ENCODE measurements around the gene SH3RF1.
"Not testable (repeated sequence)": the region's sequence is repeated elsewhere in the genome, so short reads cannot be mapped to it uniquely, and the experiment has no call there.

The SH3RF1 gene

DNA sequence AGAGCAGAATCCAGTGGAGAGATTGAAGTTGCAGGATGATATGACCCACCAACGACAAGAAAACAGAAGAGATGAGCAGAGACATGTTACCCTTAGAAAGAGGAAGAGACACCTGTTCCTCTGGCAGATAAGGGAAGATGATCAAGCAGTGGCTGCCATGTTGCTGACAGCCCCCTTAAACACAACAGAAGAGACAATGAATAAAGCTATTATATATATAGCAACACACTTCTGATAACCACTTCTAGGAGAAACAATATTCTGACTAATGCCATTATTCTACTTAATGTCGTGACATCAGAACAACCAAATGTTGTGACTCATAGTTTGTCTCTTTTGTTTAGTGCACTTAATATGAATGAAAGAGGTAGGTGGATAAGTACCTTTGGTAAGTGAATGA lies 44.9 kb downstream of the SH3RF1 start:
- DNase-seq (ENCODE audit: low read depth) = no peak

DNA sequence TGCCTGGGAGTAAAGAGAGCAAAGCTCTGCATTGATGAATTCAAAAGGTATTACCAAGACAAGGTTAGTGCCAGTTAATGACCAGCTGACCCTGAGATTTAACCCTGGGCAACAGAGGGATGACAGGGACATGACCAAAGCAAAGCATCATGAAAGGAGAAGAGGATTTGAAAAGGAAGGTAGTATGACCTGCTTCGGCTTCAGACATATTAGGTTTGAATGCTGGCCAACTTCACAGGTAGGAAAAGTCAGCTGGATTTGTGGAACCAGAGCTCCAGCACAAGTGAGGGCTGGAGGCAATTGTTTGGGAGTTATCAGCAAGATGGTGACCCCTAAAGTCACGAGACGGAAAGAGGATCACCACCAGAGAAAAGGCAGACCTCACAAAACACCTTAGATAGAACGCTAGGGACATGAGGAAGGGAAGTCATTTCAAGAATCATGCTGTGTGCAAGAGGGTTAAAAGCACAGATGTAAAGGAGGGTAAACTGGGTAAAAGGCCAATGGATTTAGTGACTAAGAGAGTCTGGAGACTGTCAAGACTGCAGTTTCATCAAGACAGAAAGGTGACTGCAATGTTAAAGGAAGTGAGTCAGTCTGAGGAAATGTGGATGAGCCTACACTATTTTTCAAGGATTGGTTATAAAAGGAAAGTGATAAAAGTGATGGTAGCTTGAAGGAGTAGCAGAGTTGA lies 45.6 kb downstream of the SH3RF1 start:
- no peak for DNase-seq (ENCODE audit: low read depth)

DNA sequence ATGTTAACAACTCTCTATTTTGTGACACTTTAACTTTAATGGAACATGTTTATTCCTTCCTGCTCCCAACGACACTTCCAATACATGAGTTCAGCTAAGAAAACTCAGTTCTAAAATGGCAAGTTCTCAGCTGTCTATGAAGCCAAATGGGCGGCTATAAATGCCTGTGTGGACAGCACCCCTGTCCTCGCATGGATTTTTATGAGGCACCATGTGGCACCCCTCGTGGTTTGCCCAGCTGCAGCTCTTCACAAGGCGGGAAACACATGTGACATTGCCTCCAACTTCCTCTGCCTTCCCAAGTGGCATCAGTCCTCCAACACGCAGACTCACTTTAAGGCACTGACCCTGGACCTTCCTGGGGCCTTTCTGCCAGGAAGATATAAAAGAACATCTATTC lies 48.0 kb downstream of the SH3RF1 start:
- DNase-seq (ENCODE audit: low read depth) = no peak

DNA sequence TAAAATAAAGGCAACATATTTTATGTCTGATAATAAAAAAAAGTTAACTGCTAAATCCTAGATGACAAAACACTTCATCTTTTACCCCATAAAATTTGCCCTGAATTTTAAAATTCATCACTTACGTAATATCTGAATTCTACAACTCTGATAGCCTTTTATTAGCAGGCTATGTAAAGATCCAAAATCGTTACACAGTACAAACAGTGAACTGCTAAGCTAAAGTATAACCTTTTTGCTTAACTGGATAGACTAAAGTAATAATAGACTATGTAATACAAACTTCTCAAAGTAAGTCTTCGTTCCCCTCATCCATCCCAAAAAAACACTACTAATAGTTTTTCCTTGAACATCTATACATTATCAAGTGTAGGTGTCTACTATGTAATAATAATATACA lies 49.1 kb downstream of the SH3RF1 start:
- no peak for DNase-seq (ENCODE audit: low read depth)

DNA sequence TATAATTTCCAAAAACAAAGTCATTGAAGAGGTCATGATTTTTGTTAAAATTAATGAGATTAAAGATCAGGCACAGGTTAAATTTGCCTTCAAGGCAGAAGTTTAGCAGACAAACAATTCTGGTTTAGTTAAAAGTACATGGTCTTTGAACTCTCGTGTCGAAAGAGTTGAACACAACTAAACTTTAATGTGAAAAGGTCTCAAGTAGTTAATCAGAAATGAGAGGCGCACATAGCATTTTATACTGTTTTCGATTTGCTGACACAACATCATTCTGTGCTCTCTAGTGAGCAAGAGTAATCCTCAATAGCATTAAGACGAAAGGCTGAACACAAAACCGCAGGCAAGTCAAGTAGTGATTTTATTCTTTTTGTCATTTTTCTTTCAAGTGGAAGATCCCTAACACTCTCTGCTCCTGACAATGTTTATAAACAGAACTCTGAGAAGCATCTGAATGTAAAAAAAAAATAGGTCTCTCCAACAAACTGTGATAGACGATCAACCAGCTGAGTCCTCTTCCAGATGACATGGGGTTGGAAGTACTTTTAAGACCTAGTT lies 49.8 kb downstream of the SH3RF1 start:
- no peak for DNase-seq (ENCODE audit: low read depth)

DNA sequence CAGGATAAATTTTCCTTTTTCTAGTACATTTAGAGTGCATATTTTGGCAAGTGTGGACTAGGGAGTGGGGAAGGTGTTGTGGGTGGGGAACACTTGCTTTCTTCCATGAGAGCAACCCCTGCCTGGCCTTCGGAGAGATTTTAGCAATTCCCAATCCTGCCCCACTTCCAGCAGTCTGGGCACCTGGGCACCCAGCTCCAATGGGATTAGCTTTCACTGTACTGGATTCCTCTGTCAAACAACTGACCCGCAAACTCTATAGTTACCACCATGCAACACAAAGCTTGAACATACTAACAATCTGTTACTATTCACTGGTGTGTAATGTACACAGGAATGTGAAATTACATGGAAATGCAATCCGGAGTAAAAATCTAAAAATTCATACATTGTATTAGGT lies 50.3 kb downstream of the SH3RF1 start:
- no peak for DNase-seq (ENCODE audit: low read depth)

DNA sequence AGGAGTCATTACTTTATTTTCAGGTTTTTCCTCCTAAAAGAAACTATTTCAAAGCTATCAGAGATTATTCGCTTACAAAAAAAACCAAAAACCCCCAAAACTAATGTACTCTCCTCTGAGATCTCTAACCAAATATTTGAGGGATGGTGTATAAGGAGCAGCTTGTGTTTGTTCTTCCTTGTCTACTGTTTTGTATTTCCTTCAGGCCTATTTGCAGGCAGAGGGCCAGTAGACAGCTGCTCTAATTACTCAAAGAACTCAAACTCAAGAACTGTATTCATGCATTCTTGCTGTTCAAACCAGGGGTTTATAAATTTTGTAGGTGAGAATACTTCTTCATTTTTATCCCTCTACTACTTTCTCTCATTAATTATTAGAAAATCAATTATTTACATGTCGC lies 51.3 kb downstream of the SH3RF1 start:
- DNase-seq (ENCODE audit: low read depth) = no peak

DNA sequence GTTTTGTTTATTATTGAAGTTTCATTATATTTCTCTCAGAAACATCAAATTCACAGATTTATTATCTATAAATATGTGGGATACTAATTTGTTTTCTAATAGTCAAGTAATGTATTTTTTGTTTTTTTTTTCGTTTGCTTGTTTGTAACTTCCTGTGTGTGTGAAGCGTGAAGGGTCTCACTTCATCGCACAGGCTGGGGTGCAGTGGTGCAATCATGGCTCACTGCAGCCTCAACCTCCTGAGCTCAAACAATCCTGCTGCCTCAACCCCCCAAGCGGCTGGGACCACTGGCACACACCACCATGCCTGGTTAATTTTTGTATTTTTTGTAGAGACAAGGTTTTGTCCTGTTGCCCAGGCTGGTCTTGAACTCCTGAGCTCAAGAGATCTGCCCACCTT lies 55.1 kb downstream of the SH3RF1 start:
- DNase-seq (ENCODE audit: low read depth) = no peak

DNA sequence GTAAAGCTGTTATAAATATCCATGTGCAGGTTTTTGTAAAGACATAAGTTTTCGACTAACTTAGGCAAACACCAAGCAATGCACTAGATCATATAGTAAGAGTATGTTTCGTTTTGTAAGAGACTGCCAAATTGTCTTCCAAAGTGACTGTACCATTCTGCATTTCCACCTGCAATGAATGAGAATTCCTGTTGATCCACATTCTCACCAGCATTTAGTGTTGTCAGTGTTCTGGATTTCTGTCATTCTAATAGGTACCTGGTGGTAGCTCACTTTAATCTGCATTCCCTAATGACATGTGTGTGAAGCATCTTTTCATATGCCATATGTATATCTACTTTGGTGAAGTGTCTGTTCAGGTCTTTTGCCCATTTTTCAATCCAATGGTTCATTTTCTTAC lies 57.8 kb downstream of the SH3RF1 start:
- DNase-seq (ENCODE audit: low read depth) = no peak

DNA sequence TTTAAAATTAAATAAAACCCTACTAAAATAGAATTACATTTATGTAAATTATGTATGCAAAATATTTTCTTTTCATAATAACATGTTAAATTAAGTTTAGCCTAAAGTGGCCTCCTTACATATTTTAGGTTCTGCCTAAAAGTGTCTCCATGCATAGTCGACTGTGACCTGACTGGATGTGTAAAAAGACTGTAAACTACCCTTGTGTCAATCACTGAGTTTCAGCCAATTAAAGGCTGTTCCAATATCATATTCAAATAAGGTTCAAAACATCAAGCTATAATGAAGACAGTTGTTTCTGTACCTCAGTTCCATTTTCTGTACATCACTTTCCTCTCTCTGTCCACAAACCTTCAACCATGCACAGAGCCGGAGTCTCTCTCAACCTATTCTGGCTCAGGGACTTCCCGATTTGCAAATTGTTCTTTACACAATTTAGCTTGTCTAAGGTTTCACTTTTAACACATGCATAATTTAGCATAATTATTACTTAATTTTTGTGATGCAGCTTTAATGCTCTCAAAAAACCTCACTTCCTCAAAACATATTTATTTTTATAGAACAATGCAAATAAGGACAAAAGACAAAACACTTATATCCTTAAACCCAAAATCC lies 60.1 kb downstream of the SH3RF1 start:
- no peak for DNase-seq (ENCODE audit: low read depth)

DNA sequence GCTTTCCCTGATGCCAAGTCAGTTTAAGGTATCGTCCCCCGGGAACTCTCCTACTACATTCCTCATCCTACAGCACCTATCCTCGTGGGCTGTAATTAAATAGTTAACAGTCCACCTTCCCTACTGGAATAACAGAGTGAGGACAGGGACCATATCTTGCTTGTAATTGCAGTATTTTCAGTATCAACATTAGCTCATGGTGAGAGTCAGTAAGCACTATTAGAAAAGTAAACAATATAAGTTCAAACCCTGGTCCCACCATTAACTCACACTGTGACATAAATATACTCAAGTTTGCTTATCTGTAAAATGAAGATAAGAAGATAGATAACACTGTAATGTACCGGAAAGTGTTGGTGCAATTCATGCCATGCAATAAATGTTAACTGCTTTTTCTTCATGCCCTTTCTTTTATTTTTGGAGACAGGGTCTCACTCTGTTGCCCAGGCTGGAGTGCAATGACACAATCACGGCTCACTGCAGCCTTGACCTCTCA lies 61.3 kb downstream of the SH3RF1 start:
- DNase-seq (ENCODE audit: low read depth) = no peak

DNA sequence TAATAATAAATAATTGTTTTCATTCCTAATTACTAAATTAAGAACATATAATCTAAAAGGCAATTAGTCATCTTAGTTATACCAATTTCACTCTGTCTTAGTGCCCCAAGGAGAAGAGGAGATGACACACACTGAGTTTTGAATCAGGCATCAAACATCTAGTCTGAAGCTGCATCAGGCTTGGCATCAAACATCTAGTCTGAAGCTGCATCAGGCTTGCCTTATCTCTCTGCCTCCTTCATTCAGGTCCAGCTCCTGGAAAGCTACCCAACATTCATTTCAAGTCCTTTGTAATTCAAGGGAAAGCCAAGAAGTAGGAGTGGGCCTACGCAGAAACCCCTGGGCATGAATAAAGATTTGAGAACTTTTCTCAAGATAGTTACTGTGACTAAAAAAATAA lies 62.2 kb downstream of the SH3RF1 start:
- DNase-seq (ENCODE audit: low read depth) = no peak

DNA sequence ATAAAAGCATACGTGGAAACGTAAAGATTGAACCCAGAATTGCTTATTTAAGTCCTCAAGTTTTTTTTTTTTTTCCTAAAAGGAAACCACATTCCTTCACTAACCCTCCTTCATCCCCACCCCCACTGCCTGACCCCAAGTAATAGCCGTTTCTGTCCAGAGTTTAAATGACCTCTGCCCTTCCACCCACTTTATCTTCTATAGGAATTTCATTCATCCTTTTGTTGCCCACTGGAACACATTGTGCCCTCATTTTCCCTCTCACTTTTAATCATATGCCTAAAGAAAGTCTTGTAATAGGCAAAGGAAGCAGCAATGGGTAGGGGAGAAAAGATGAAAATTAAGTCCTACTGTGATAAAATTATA lies 62.7 kb downstream of the SH3RF1 start:
- no peak for DNase-seq (ENCODE audit: low read depth)

DNA sequence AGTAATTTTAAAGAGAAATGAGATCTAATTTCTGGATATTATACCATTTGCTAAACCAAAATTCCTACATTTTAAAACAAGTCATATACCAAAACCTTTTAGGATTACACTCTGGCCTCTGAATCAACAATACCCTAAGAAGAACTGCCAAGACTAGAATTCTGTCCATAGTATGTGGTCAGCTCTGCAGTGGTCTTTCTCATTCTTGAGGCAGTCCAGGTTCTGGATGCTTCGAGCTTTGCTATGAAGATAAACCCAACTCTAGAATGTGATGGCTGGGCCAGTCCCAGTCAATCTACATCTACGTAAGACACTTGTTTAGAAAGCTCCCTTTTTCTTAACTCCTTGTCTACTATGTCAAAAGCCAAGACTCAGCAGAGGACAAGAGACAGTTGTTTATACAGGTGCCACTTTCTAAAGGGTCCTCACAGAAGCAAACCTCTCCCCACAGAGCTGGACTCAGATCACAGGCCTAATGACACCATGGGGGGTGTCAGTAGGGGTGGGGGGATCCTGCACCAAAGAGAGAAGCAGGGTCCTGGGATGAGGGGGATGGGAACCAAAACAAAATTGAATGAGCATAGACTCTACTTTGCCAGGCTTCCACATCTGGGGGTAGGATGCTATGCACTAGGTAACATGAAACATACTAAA lies 63.2 kb downstream of the SH3RF1 start:
- DNase-seq (ENCODE audit: low read depth) = no peak

DNA sequence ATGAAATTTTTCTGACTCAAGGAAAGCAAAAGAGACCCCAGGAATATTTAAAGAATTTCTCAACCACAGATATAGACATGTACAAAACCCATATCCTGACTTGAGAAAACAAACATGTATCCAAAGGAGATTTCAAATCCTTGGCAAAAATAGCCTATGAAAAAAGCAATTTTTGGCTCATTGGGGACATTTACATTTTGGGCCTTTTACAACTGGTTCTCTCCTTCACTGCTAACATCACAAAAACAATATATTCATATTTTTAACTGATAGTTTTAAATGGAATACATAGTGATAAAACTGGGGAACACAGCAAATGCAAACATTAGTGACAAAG lies 65.0 kb downstream of the SH3RF1 start:
- DNase-seq (ENCODE audit: low read depth) = no peak

DNA sequence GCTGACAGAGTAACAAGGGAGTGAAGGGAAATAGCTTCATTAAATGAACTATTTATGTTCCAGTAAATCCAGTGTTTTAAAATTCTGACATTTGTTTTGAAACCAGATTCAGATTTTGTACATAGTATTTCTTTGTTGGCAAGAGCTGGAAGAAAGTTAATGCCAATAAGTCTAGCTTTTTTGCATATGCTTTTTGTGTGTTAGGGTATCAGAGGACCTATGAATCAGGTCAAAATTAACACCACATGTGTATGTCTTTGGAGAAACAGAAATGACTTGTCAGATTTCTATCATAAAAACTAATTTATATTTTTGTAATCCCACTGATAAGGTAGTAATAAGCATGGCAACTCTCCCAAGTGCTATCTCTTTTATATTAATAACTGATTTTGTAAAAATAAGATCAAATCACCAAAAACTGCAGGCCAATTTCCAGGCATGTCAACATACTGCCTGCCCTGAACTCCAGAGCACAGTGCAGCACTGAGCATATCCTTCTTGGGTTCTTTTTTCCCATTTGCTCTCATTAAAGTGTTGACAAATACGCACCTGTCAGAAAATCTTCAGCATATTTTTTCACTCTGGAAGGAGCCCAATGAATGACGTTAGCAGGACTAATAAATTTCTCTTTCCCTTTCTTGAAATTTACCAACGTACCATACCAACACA lies 65.5 kb downstream of the SH3RF1 start:
- no peak for DNase-seq (ENCODE audit: low read depth)

DNA sequence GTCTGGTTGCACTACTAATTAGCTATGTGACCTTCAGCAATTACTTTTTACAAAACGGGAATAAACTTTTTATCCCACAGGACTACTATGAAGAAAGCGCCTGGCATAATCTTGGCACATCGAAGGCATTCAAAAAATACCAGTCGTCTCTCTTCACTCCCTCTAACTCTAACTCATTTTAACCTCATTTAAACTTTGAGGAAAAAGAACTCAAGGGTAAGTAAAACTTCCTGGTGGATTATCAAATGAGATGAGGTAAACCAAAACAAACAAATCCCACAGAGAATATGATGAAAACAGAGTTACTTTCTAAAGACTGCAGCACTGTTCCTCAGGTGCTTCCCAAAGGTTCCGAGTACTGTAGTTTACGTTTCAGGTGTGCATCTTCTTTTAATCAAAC lies 66.9 kb downstream of the SH3RF1 start:
- DNase-seq (ENCODE audit: low read depth) = no peak

DNA sequence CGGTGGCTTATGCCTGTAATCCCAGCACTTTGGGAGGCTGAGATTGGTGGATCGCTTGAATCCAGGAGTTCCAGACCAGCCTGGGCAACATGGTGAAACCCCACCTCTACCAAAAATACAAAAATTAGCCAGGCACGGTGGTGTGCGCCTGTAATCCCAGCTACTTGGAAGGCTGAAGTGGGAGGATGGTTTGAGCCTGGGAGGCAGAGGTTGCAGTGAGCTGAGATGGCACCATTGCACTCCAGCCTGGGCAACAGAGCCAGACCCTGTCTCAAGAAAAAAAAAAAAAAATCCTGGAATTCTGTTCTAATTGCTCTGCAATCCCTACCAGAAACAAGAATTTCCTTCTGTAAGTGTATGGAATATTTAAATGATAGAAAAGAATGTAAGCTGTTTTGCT lies 67.5 kb downstream of the SH3RF1 start:
- DNase-seq (ENCODE audit: low read depth) = not testable (repeated sequence)

DNA sequence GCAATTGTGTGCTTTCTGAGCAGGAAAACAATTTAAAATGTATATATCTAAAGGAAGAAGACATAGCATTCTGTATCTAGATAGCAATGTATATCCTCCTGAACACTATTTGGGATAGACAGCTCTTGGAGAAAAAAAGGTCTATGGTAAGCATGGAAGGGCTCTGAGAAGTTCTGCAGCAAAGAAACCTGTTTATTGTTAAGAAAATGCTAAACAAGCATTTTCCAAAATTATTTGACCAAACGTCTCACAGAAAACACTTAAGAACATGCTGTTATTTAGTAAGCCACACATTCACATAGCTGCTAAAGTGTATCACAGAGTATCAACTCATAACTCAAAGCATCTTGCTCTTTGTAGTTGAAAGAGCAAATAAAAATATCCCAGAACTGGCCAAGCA lies 67.9 kb downstream of the SH3RF1 start:
- DNase-seq (ENCODE audit: low read depth) = no peak

DNA sequence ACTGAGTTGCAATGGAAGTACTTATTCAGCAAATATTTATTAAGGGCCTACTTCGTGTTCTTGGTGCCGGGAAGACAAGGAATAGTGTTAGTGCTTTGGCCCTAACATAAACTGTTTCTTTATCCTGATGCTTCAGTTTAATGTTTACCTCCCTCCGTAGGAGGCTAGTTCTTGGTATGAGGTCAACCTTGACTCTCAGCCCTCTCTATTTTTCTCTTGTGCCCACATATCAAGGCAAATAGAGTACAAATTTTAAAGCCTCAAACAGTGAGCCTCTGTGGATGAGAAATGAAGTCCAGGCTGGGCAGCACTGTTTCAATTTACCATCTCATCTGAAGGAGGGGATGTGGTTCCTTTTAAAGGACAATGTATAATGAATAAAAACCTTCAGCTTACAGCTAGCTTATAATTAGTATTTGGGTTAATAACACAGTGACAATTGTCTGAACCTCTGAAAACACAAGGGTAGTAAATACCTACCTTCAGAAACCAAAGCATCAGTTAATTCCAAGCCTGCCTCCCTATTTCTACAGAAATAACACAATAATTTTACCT lies 68.5 kb downstream of the SH3RF1 start:
- no peak for DNase-seq (ENCODE audit: low read depth)

DNA sequence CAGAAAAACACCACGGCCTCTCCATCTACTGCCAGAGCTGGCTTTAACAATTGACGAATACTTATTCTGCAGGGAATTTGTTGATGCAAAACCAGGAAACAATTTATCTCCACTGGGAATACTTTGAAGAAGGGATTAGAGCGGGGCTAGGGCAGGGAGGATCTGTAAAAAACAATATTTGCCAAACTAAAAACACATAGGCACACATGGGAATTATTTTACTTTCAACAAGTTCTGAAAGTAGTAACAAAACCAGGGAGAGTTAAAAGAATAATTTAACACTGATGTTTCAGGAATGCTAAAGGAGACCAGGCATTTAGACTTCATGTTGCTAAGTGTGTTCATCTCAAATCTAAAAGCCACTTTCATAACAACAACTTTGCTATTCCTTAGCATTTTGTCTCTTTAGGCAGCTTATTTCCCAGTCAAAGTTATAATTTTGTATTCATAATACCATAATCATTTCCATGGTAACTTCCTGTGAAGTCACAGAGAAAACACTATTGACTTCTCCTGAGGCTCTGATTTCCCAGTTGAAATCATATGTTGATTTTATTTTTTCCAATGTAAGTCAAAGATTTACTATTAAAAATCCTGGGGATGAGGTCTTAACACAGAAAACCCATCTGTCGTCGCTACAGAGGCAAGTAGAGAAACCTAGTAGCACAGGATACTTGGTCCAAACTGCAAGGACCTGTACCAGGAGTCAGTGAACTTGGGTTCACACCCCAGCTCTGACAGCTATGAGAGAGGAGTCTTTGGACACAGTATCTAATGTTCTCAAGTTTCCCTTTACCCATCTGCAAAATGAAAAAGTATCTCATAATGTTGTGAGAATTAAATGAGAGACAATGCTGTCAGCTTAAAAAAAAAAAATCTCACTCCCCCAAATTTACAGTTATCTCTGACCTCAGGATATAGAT lies 69.3 kb downstream of the SH3RF1 start:
- no peak for DNase-seq (ENCODE audit: low read depth)
